Loucy (cell line): ENCODE measurements around the gene KRT10.

Source experiments
- H2AFZ ChIP-seq: fragments of 200-600 bp; sonication (generic); 2 replicates; pipeline ENCODE4 v1.6.0; 2016; ENCODE audit warnings: antibody characterized with exemption, mild to moderate bottlenecking, low read length, moderate library complexity
- H3F3A ChIP-seq: fragments of 200-600 bp; 2 replicates; pipeline ENCODE4 v1.6.0; 2016; ENCODE audit warnings: antibody characterized with exemption, low read depth, mild to moderate bottlenecking
- H3K27me3 ChIP-seq: fragments of 200-600 bp; sonication (generic); 2 replicates; pipeline ENCODE4 v1.6.1; 2014; ENCODE audit warnings: low read length, mild to moderate bottlenecking; ENCODE audit not compliant: insufficient read depth, poor library complexity, severe bottlenecking
- H3K36me3 ChIP-seq: fragments of 200-600 bp; sonication (generic); 2 replicates; pipeline ENCODE4 v1.6.1; 2016; ENCODE audit warnings: low read length; ENCODE audit not compliant: insufficient read depth
- H3K4me1 ChIP-seq: fragments of 200-600 bp; sonication (generic); 2 replicates; pipeline ENCODE4 v1.5.1; 2014; ENCODE audit warnings: low read length, mild to moderate bottlenecking; ENCODE audit not compliant: insufficient read depth, poor library complexity, severe bottlenecking
- H3K4me2 ChIP-seq: fragments of 200-600 bp; sonication (generic); 2 replicates; pipeline ENCODE4 v1.6.0; 2014; ENCODE audit warnings: antibody characterized with exemption, low read length, low read depth, mild to moderate bottlenecking; ENCODE audit not compliant: poor library complexity, severe bottlenecking
- H3K4me3 ChIP-seq: fragments of 200-600 bp; sonication (generic); 2 replicates; pipeline ENCODE4 v1.5.1; 2014; ENCODE audit warnings: low read length, mild to moderate bottlenecking, mixed read lengths; ENCODE audit not compliant: poor library complexity, severe bottlenecking
- H3K79me2 ChIP-seq: fragments of 200-600 bp; sonication (generic); 2 replicates; pipeline ENCODE4 v1.6.1; 2014; ENCODE audit warnings: low read length; ENCODE audit not compliant: insufficient read depth
- H3K9ac ChIP-seq: fragments of 200-600 bp; sonication (generic); 2 replicates; pipeline ENCODE4 v1.6.0; 2014; ENCODE audit warnings: mild to moderate bottlenecking, low read depth, low read length, moderate library complexity; ENCODE audit not compliant: poor library complexity, severe bottlenecking
- H3K9me2 ChIP-seq: fragments of 200-600 bp; sonication (generic); replicated peaks from 2 replicates; pipeline ENCODE4 v1.6.1; 2016; ENCODE audit warnings: low read depth, low read length, mixed read lengths
- H3K9me3 ChIP-seq: fragments of 200-600 bp; sonication (generic); 2 replicates; pipeline ENCODE4 v1.6.1; 2014; ENCODE audit warnings: mild to moderate bottlenecking, antibody characterized with exemption, low read length, low read depth; ENCODE audit not compliant: insufficient read depth
- H4K20me1 ChIP-seq: fragments of 200-600 bp; sonication (generic); 2 replicates; pipeline ENCODE4 v1.6.0; 2014; ENCODE audit warnings: antibody characterized with exemption, low read length, mild to moderate bottlenecking; ENCODE audit not compliant: insufficient read depth, poor library complexity, severe bottlenecking
- EZH2phosphoT487 ChIP-seq: fragments of 200-600 bp; IDR thresholded peaks from 2 replicates; pipeline ENCODE4 v1.6.1; 2018; ENCODE audit warnings: antibody characterized with exemption, mild to moderate bottlenecking, moderate library complexity, borderline replicate concordance
- TF ChIP-seq, protein P1 (sequence below): fragments of 200-600 bp; sonication (generic); conservative IDR thresholded peaks from 2 replicates; pipeline ENCODE4 v1.5.1; 2014; ENCODE audit warnings: mild to moderate bottlenecking, antibody characterized with exemption, low read length

Gene KRT10

DNA sequence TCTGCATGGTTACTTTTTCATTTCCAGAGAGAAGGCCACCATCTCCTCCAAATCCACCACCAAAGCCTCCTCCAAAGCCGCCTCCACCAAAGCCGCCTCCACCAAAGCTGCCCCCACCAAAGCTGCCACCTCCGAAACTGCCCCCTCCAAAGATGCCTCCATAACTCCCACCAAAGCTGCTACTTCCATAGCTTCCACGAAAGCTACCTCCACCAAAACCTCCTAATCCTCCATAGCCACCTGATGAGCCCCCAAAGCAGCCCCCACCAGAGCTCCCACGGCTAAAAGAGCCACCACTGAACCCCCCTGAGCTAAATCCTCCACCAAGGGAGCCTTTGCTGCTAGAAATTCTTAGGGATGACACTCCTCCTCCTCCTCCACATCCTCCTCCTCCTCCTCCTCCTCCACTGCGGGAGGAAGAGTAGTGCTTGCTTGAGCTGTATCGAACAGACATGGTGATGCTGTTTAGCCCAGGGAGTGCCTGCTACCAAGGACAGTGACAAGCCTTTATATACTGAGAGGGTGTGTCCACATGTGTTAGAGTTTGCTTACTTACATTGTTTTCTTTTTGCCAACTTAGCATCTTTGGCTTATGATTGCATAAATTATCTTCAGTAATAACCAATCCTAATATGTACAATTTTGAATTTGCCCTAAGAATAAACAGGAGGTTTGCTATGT, at the start of gene KRT10:
Gene KRT10 (minus strand): TSS at position 483 of the 681 bp plus-strand sequence. CDS start 29 bp downstream, at position 454.
- peaks cover 17% of the 10 kb centered on the region; the same call in 1 of the 2 replicates for H3F3A ChIP-seq
- H3K9me2 ChIP-seq = no peaks in the 10 kb centered on the region; the same call in 1 of the 2 replicates
- H3K4me3 ChIP-seq = no peak within 1 kb of the TSS
- H3K9me3 ChIP-seq = no peaks in the 10 kb centered on the region
- H3K9ac ChIP-seq = no peak within 1 kb of the TSS
- TF ChIP-seq, protein P1, sequence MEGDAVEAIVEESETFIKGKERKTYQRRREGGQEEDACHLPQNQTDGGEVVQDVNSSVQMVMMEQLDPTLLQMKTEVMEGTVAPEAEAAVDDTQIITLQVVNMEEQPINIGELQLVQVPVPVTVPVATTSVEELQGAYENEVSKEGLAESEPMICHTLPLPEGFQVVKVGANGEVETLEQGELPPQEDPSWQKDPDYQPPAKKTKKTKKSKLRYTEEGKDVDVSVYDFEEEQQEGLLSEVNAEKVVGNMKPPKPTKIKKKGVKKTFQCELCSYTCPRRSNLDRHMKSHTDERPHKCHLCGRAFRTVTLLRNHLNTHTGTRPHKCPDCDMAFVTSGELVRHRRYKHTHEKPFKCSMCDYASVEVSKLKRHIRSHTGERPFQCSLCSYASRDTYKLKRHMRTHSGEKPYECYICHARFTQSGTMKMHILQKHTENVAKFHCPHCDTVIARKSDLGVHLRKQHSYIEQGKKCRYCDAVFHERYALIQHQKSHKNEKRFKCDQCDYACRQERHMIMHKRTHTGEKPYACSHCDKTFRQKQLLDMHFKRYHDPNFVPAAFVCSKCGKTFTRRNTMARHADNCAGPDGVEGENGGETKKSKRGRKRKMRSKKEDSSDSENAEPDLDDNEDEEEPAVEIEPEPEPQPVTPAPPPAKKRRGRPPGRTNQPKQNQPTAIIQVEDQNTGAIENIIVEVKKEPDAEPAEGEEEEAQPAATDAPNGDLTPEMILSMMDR = no peak
- TF ChIP-seq EZH2phosphoT487 = no peak
- H3K79me2 ChIP-seq = peaks cover 25% of the 10 kb centered on the region
- peaks cover 60% of the 10 kb centered on the region for H3K27me3 ChIP-seq
- no peaks in the 10 kb centered on the region for H3K36me3 ChIP-seq
- H3K4me2 ChIP-seq = no peak within 1 kb of the TSS
- peaks cover 40% of the 10 kb centered on the region for H3K4me1 ChIP-seq
- H2AFZ ChIP-seq = no peak within 1 kb of the TSS
- H4K20me1 ChIP-seq = no peaks in the 10 kb centered on the region

DNA sequence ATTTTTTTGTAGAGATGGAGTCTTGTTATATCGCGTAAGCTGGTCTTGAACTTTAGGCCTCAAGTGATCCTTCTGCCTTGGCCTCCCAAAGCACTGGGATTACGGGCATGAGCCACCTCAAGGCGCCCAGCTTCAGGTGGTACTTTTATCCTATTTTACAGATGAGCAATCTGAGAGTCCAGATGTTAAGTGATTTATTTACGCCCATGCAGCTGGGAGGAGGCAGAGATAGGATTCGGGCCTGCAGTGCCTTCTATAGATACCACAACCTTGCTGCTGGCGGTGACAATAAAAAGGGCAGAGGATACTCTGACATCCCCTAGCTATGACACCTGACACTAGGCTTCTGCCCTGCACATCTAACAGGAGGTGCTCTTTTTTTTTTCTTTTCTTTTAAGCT, 48.9 kb upstream of the KRT10 start:
- no peaks in the 10 kb centered on the region for H3K79me2 ChIP-seq
- no peaks in the 10 kb centered on the region for H4K20me1 ChIP-seq
- no peak overlapping the region for H2AFZ ChIP-seq
- H3K4me1 ChIP-seq = no peaks in the 10 kb centered on the region
- no peaks in the 10 kb centered on the region for H3K9me2 ChIP-seq
- H3K4me3 ChIP-seq = no peak overlapping the region
- no peak overlapping the region for H3K9ac ChIP-seq
- no peak overlapping the region for H3K4me2 ChIP-seq
- H3K27me3 ChIP-seq = peaks cover 3% of the 10 kb centered on the region
- no peaks in the 10 kb centered on the region for H3K36me3 ChIP-seq
- TF ChIP-seq EZH2phosphoT487 = no peak
- no peaks in the 10 kb centered on the region; the same call in 1 of the 2 replicates for H3F3A ChIP-seq
- no peaks in the 10 kb centered on the region for H3K9me3 ChIP-seq

DNA sequence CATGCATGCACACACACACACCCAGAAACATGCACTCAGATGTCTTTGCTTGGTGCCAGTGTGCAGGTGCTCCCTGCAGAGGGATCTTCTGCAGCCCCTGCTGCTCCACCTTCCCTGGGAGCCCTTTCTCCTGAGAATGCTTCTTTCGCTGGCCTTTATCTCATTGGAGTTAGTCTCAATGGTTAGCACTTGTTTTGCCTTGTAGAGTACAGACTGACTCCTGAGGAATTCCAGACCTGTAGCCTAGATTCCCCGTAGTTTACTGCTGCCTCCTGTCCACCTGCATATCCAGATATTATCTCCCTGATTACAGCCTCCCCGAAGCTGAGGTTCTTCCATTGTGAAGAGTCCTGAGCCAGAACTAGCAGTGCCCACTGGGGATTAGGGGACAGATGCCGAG, 47.7 kb upstream of the KRT10 start:
- Histone ChIP-seq H3K79me2 (no peaks in the 10 kb centered on the region), H3K27me3 (peaks cover 3% of the 10 kb centered on the region), H3K4me2 (no peak overlapping the region), H3K36me3 (no peaks in the 10 kb centered on the region), H3K9me2 (no peaks in the 10 kb centered on the region), H3K4me3 (no peak overlapping the region), H3F3A (no peaks in the 10 kb centered on the region; the same call in 1 of the 2 replicates), H4K20me1 (no peaks in the 10 kb centered on the region), H2AFZ (no peak overlapping the region), H3K4me1 (no peaks in the 10 kb centered on the region), H3K9me3 (no peaks in the 10 kb centered on the region), H3K9ac (no peak overlapping the region)
- TF ChIP-seq, protein P1 = no peak

DNA sequence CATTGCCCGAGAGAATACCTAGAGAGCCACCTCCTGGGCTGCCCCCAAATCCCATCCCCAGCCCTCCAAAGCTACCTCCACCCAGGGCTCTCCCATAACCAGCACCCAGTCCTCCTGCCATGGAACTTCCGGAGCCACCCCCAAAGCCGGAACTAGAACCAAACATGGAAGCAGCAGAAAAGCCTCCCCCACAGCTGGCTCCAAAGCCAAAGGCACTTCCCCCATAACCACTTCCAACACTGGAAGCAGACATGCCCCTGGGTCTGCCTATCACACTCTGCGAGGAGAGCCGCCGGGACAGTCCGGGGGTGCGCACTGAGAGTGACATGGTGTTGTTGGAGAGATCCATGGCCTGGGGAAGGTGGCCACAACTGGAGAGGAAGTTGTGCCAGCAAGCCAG, 44.4 kb upstream of the KRT10 start, which contains the start of gene KRT12:
Gene KRT12 (minus strand): TSS at position 386 of the 400 bp plus-strand sequence. CDS start 37 bp downstream, at position 349.
- H3K4me1 ChIP-seq = no peaks in the 10 kb centered on the region
- H3K4me2 ChIP-seq = no peak within 1 kb of the TSS
- no peak within 1 kb of the TSS for H2AFZ ChIP-seq

More for the DNA sequence above, 44.4 kb upstream of the KRT10 start, which contains the start of gene KRT12:
- Histone ChIP-seq H3K27me3 (peaks cover 3% of the 10 kb centered on the region), H3K9me2 (no peaks in the 10 kb centered on the region), H3K9me3 (no peaks in the 10 kb centered on the region), H3K4me3 (no peak within 1 kb of the TSS), H3K36me3 (no peaks in the 10 kb centered on the region), H4K20me1 (no peaks in the 10 kb centered on the region), H3K79me2 (no peaks in the 10 kb centered on the region), H3F3A (no peaks in the 10 kb centered on the region; the same call in 1 of the 2 replicates), H3K9ac (no peak within 1 kb of the TSS)
- TF ChIP-seq EZH2phosphoT487 = no peak
- TF ChIP-seq, protein P1 = no peak
